ENCODE measurements around the gene SUV39H2. TPM values are rescaled to one million over a fixed set of nuclear protein-coding genes. Genes with fewer than 3 reads are reported as not detected.
"Not testable (repeated sequence)": the region's sequence is repeated elsewhere in the genome, so short reads cannot be mapped to it uniquely, and the experiment has no call there.

SUV39H2 gene
- polyA plus RNA-seq, 3 donors from 2014 or later = 2.6 to 5.0 TPM; not detected in 1

GRCh38 chr10:14926061-14926470 is 47.4 kb downstream of the SUV39H2 start:
- Mint-ChIP-seq H3K9me3 (no peaks in the 10 kb centered on the region), H3K36me3 (peaks cover 19 to 60% (median 34%) of the 10 kb centered on the region in 3 donors), H3K4me1 (peaks cover 1 to 6% of the 10 kb centered on the region in 2 donors), H3K27me3 (ENCODE audit: low read depth in 3 of 3) (peaks cover 0 to 2% (median 0%) of the 10 kb centered on the region in 3 donors), H3K27ac (no peak overlapping the region), H3K4me3 (no peak overlapping the region)
- DNase-seq = no peak

DNA sequence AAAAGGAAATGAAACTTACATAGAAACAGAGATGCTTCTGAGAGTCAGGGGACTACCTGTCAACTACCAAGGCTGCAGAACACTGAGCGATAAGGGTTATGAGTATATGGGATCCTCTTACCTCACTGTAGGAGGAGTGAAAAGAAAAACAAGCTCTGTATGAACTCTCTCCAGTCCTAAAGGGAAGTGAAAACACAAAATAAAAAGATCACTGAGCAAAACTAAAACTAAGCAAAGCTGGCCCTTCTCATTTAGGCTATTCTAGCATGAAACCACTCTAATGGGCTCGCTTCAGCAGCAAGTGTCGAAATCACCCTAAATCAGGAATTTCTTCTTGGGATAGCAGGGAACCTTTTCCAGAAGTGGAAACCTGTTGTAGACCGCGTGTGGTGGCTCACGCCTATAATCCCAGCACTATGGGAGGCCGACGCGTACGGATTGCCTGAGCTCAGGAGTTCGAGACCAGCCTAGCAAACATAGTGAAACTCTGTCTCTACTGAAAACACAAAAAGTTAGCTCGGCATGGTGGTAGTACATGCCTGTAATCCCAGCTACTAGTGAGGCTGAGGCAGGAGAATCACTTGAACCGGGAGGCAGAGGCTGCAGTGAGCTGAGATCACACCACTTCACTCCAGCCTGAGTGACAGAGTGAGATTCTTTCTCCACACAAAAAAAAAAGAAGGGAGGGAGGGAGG is 48.2 kb downstream of the SUV39H2 start:
- no peaks in the 10 kb centered on the region for H3K9me3 Mint-ChIP-seq
- DNase-seq = no peak
- H3K4me3 Mint-ChIP-seq = no peak overlapping the region
- H3K36me3 Mint-ChIP-seq = peaks cover 12 to 56% (median 26%) of the 10 kb centered on the region in 3 donors
- H3K27me3 Mint-ChIP-seq (ENCODE audit: low read depth in 3 of 3) = no peaks in the 10 kb centered on the region
- H3K27ac Mint-ChIP-seq = no peak overlapping the region
- peaks cover 1 to 6% of the 10 kb centered on the region in 2 donors for H3K4me1 Mint-ChIP-seq

DNA sequence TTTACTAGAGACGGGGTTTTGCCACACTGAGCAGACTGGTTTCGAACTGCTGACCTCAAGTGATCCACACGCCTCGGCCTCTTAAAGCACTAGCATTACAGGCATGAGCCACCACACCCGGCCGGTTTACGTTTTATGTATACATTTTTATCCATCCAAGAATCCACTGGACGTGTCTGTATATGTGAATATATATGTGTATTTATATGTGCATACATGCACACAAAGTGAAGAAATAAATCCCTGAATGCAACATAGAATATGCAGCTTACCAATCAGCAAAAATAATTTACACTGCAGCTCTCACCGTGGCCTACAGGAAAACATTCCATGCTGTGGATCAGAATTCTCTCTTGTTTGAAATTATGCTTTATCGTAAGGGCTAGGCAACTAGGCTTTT is 51.9 kb downstream of the SUV39H2 start:
- DNase-seq = no peak
- H3K27ac Mint-ChIP-seq = no peak overlapping the region
- H3K9me3 Mint-ChIP-seq = no peaks in the 10 kb centered on the region
- peaks cover 16 to 51% (median 25%) of the 10 kb centered on the region in 3 donors for H3K36me3 Mint-ChIP-seq
- no peak overlapping the region for H3K4me3 Mint-ChIP-seq
- H3K27me3 Mint-ChIP-seq (ENCODE audit: low read depth in 3 of 3) = no peaks in the 10 kb centered on the region
- H3K4me1 Mint-ChIP-seq = peaks cover 1 to 6% of the 10 kb centered on the region in 2 donors

GRCh38 chr10:14936584-14936983 is 57.9 kb downstream of the SUV39H2 start:
- H3K27ac Mint-ChIP-seq = no peak overlapping the region
- no peaks in the 10 kb centered on the region for H3K9me3 Mint-ChIP-seq
- H3K4me1 Mint-ChIP-seq = peaks cover 7 to 27% of the 10 kb centered on the region in 2 donors
- no peak overlapping the region for H3K4me3 Mint-ChIP-seq
- no peak for DNase-seq
- peaks cover 0 to 7% (median 3%) of the 10 kb centered on the region in 3 donors for H3K27me3 Mint-ChIP-seq (ENCODE audit: low read depth in 3 of 3)
- peaks cover 12 to 30% (median 16%) of the 10 kb centered on the region in 3 donors for H3K36me3 Mint-ChIP-seq

DNA sequence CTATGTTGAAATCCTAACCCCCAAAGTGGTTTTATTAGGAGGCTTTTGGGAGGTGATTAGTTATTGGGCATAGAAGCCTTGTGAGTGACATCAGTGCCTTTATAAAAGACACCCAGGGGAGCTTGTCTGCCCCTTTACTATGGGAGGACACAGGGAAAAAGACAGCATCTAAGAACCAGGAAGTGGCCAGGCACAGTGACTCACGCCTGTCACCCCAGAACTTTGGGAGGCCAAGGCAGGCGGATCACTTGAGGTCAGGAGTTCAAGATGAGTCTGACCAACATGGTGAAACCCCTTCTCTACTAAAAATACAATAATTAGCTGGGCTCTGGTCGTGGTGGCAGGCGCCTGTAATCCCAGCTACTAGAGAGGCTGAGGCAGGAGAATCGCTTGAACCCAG is 60.3 kb downstream of the SUV39H2 start:
- not testable (repeated sequence) for H3K27me3 Mint-ChIP-seq (ENCODE audit: low read depth in 3 of 3); H3K9me3 Mint-ChIP-seq
- Mint-ChIP-seq H3K4me3 (peak overlapping the region in 1 of 5 donors; percentile 35), H3K27ac (peak overlapping the region; percentile 23 to 81 (median 62)), H3K4me1 (peaks cover 17 to 44% of the 10 kb centered on the region in 2 donors), H3K36me3 (peaks cover 5 to 24% (median 9%) of the 10 kb centered on the region in 3 donors)
- DNase-seq = peak in 1 of 3 donors; percentile 14

DNA sequence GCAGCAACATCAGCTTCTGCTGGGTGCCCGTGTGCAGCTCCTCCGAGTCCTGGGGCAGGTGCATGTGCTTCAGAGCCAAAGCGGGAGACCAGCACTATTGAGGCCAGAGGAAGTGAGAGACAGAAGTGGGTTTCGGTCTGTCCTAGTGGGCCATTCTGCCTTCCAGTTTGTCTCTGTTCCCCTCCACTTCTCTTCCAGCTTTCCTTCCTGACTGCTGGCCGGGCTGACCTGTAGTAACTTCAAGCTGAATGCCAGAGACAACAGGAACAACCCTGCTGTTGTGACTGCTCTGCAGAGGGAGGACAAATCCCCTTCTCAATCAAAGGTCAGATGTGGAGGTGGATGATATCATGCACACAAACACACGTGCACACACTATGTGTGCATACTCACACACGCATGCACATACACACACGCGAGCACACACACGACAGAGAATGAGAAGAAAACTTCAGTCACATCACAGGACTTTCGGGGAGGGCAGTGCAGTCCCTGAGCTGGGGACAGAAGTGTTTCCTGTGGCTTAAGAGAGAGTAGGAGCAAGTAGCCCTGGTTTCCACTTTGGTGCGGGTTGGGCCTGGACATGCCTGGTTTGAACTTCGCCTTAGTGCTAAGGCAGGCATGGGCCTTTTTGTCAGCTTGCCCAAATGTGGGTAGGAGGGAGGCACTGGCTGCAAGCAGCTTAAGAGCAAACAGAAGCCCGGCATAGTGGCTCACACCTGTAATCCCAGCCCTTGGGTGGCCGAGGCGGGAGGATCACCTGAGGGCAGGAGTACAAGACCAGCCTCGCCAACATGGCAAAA is 63.7 kb downstream of the SUV39H2 start:
- Mint-ChIP-seq H3K27ac (peak overlapping the region in 5 of 6 donors; percentile 1 to 69 (median 29)), H3K4me1 (peaks cover 16 to 41% of the 10 kb centered on the region in 2 donors), H3K36me3 (peaks cover 0 to 30% (median 0%) of the 10 kb centered on the region in 3 donors)
- not testable (repeated sequence) for DNase-seq; H3K9me3 Mint-ChIP-seq; H3K27me3 Mint-ChIP-seq (ENCODE audit: low read depth in 3 of 3); H3K4me3 Mint-ChIP-seq

GRCh38 chr10:14942950-14943338 is 64.3 kb downstream of the SUV39H2 start:
- not testable (repeated sequence) for DNase-seq; H3K4me3 Mint-ChIP-seq; H3K9me3 Mint-ChIP-seq; H3K27me3 Mint-ChIP-seq (ENCODE audit: low read depth in 3 of 3)
- H3K27ac Mint-ChIP-seq = peak overlapping the region in 1 of 6 donors; percentile 66
- H3K36me3 Mint-ChIP-seq = peaks cover 0 to 31% (median 0%) of the 10 kb centered on the region in 3 donors
- peaks cover 16 to 41% of the 10 kb centered on the region in 2 donors for H3K4me1 Mint-ChIP-seq

DNA sequence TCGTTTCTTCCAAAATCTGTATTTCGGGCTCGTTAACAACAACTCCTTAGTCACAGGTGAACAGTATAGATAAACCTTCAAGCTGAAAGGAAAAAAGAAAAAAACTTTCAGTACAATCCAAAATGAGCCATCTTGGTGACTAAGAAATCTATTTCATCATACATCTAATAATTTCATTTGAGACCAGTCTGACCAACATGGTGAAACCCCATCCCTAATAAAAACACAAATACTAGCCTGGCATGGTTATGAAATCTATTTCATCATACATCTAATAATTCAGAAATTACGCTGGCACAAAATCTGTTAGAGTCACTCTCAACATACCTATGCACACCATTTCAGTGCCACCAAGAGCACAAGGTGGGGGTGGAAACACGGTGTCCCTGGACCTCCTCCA is 66.4 kb downstream of the SUV39H2 start:
- H3K27ac Mint-ChIP-seq = no peak overlapping the region

GRCh38 chr10:14947268-14947667 is 68.6 kb downstream of the SUV39H2 start:
- Mint-ChIP-seq H3K27me3 (ENCODE audit: low read depth in 3 of 3) (no peaks in the 10 kb centered on the region), H3K4me3 (no peak overlapping the region), H3K9me3 (no peaks in the 10 kb centered on the region), H3K4me1 (peaks cover 22 to 49% of the 10 kb centered on the region in 2 donors), H3K27ac (no peak overlapping the region), H3K36me3 (peaks cover 0 to 27% (median 3%) of the 10 kb centered on the region in 3 donors)
- DNase-seq = no peak

More for the DNA sequence above, 66.4 kb downstream of the SUV39H2 start:
- no peaks in the 10 kb centered on the region for H3K9me3 Mint-ChIP-seq
- H3K4me1 Mint-ChIP-seq = peaks cover 13 to 36% of the 10 kb centered on the region in 2 donors
- H3K27me3 Mint-ChIP-seq (ENCODE audit: low read depth in 3 of 3) = no peaks in the 10 kb centered on the region
- H3K4me3 Mint-ChIP-seq = no peak overlapping the region
- DNase-seq = no peak
- H3K36me3 Mint-ChIP-seq = peaks cover 0 to 28% (median 3%) of the 10 kb centered on the region in 3 donors

DNA sequence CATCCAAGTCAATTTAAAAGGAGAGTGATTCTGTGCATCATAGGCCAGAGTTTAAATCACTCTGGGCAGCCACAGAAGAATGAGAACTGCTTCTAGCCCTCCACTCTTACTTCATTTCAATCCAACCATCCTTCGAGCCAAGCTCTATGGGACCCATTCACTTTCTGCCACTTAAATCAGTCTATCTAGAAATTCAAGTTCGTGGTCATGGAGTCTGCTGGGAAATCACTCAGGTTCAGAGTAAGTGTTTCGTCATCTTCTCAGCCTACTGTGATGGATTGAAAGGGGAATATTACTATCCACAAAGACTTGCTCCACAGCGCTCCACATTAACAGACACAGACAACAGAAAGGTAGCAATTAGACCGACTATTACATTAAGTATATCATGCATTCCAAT is 70.6 kb downstream of the SUV39H2 start:
- no peaks in the 10 kb centered on the region for H3K9me3 Mint-ChIP-seq
- peak overlapping the region in 1 of 5 donors; percentile 22 for H3K4me3 Mint-ChIP-seq
- peaks cover 37 to 58% of the 10 kb centered on the region in 2 donors for H3K4me1 Mint-ChIP-seq
- peaks cover 5 to 9% (median 5%) of the 10 kb centered on the region in 3 donors for H3K27me3 Mint-ChIP-seq (ENCODE audit: low read depth in 3 of 3)
- no peak for DNase-seq
- peak overlapping the region in 2 of 6 donors; percentile 26 to 61 for H3K27ac Mint-ChIP-seq
- H3K36me3 Mint-ChIP-seq = peaks cover 0 to 14% (median 3%) of the 10 kb centered on the region in 3 donors

- Mint-ChIP-seq H3K9me3 (no peaks in the 10 kb centered on the region), H3K4me3 (peak overlapping the region; percentile 92 to 97 (median 92)), H3K27ac (peak overlapping the region; percentile 94 to 98 (median 96)), H3K36me3 (peaks cover 0 to 3% (median 0%) of the 10 kb centered on the region in 3 donors), H3K4me1 (peaks cover 50 to 66% of the 10 kb centered on the region in 2 donors), H3K27me3 (ENCODE audit: low read depth in 3 of 3) (peaks cover 5 to 9% (median 5%) of the 10 kb centered on the region in 3 donors)
- no peak for DNase-seq
These were observed 74.3 kb downstream of the SUV39H2 start for GRCh38 chr10:14952851-14953423.

DNA sequence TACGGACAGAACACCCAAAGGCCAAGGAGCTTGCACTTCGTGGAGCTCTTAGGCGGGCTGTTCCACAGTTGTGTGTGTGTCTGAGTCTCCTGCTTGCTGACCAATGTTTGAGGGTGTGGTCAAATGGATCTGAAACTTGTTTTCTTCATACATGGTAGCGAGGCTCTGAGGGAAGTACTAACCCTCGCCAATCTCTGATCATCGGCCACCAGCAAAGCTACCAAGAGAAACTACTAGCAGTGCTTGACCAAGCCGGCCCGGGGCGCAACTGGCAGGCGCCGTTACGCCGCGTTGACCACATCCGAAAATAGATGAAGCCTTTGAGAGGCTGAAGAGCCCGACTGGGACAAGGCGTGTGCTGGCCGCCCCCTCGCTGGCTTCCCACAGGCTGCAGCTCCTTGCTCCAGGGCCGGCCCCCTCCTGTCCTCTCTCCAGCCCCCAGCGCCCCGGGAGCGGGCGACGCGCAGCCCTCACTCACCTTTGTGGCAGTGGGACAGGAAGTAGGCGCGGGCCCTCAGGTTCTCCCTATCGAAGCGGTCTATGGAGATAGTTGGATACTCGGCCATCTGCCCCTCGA is 74.8 kb downstream of the SUV39H2 start:
- H3K27ac Mint-ChIP-seq = peak overlapping the region; percentile 94 to 98 (median 96)
- H3K4me1 Mint-ChIP-seq = peaks cover 50 to 70% of the 10 kb centered on the region in 2 donors
- peak overlapping the region; percentile 92 to 97 (median 92) for H3K4me3 Mint-ChIP-seq
- DNase-seq = no peak
- peaks cover 0 to 3% (median 0%) of the 10 kb centered on the region in 3 donors for H3K36me3 Mint-ChIP-seq
- H3K9me3 Mint-ChIP-seq = no peaks in the 10 kb centered on the region
- peaks cover 5 to 9% (median 5%) of the 10 kb centered on the region in 3 donors for H3K27me3 Mint-ChIP-seq (ENCODE audit: low read depth in 3 of 3)

All from immature natural killer cell (primary cell).